ENCODE measurements around the gene PLK1. TPM values are rescaled to one million over a fixed set of nuclear protein-coding genes. Genes with fewer than 3 reads are reported as not detected.
"Not testable (repeated sequence)": the region's sequence is repeated elsewhere in the genome, so short reads cannot be mapped to it uniquely, and the experiment has no call there.

PLK1 gene
- total RNA-seq, 1 donor from 2014 or later, result 1.1 TPM

GRCh38 chr16:23710504-23710903 lies 31.8 kb downstream of the PLK1 start:
- no peak for DNase-seq

- DNase-seq, result no peak
These were observed 33.1 kb downstream of the PLK1 start for GRCh38 chr16:23711785-23712184.

GRCh38 chr16:23712976-23713375 lies 34.3 kb downstream of the PLK1 start, which contains the start of gene ERN2:
ERN2 (minus strand) TSS chr16:23713222; CDS start chr16:23713187, 35 bp downstream.
- DNase-seq, result no peak

GRCh38 chr16:23716484-23716883 lies 37.8 kb downstream of the PLK1 start:
- no peak for DNase-seq

- DNase-seq, result not testable (repeated sequence)
These were observed 44.0 kb downstream of the PLK1 start for GRCh38 chr16:23722613-23723240.

- DNase-seq, result no peak
These were observed 45.6 kb downstream of the PLK1 start for GRCh38 chr16:23724096-23724784.

- DNase-seq, result no peak
These were observed 46.1 kb downstream of the PLK1 start for GRCh38 chr16:23724785-23725131.

- DNase-seq, result no peak
These were observed 48.0 kb downstream of the PLK1 start for GRCh38 chr16:23726710-23727109.

- DNase-seq, result no peak
These were observed 49.4 kb downstream of the PLK1 start for GRCh38 chr16:23728112-23728477.

GRCh38 chr16:23729503-23730424 lies 51.1 kb downstream of the PLK1 start:
- no peak for DNase-seq

- no peak for DNase-seq
These were observed 55.6 kb downstream of the PLK1 start for GRCh38 chr16:23734176-23734893.

- not testable (repeated sequence) for DNase-seq
These were observed 58.8 kb downstream of the PLK1 start for GRCh38 chr16:23737423-23738028.

GRCh38 chr16:23739516-23739915 lies 60.8 kb downstream of the PLK1 start:
- DNase-seq, result no peak

Other genes with a start within 250 kb of the PLK1 start
- gene COG7, start 225.7 kb upstream of the PLK1 start, total RNA-seq, result 16.7 TPM
- gene GGA2, start 168.4 kb upstream of the PLK1 start, total RNA-seq, result 27.8 TPM
- 29.3 TPM for gene EARS2, start 121.5 kb upstream of the PLK1 start, total RNA-seq
- gene UBFD1, start 121.2 kb upstream of the PLK1 start, total RNA-seq, result 62.2 TPM
- 112 TPM for gene NDUFAB1, start 82.6 kb upstream of the PLK1 start, total RNA-seq
- gene PALB2, start 37.6 kb upstream of the PLK1 start, total RNA-seq, result 12.0 TPM
- gene DCTN5, start 37.4 kb upstream of the PLK1 start, total RNA-seq, result 73.6 TPM
- gene ERN2, start 34.3 kb downstream of the PLK1 start, total RNA-seq, result not detected
- gene CHP2, start 76.1 kb downstream of the PLK1 start, total RNA-seq, result 0.62 TPM
- gene PRKCB, start 157.1 kb downstream of the PLK1 start, total RNA-seq, result 59.0 TPM